Keratinocyte (primary cell): Measurements from ENCODE around the gene PER1.

ENCODE experiments used
- EZH2 ChIP-seq: IDR thresholded peaks from one replicate; pipeline ENCODE4 v1.6.1; 2012; ENCODE audit warnings: inconsistent platforms, mild to moderate bottlenecking, low read length, moderate library complexity
- TF ChIP-seq, protein P1 (sequence below), 3 experiments: IDR thresholded peaks in 1 of 3; conservative IDR thresholded peaks in 1 of 3; optimal IDR thresholded peaks in 1 of 3; 2 replicates in 2 of 3; 3 replicates in 1 of 3; pipeline versions ENCODE3 to v1.5.1; 2011; ENCODE audit warnings: low read length in 3 of 3, mild to moderate bottlenecking in 3 of 3, moderate library complexity in 2 of 3, control low read depth in 1 of 3, inconsistent platforms in 1 of 3; ENCODE audit not compliant: insufficient read depth in 2 of 3; ENCODE audit errors: extremely low read depth in 1 of 3

- TF ChIP-seq, protein P1, sequence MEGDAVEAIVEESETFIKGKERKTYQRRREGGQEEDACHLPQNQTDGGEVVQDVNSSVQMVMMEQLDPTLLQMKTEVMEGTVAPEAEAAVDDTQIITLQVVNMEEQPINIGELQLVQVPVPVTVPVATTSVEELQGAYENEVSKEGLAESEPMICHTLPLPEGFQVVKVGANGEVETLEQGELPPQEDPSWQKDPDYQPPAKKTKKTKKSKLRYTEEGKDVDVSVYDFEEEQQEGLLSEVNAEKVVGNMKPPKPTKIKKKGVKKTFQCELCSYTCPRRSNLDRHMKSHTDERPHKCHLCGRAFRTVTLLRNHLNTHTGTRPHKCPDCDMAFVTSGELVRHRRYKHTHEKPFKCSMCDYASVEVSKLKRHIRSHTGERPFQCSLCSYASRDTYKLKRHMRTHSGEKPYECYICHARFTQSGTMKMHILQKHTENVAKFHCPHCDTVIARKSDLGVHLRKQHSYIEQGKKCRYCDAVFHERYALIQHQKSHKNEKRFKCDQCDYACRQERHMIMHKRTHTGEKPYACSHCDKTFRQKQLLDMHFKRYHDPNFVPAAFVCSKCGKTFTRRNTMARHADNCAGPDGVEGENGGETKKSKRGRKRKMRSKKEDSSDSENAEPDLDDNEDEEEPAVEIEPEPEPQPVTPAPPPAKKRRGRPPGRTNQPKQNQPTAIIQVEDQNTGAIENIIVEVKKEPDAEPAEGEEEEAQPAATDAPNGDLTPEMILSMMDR (optimal IDR thresholded peaks at IDR 0.05 in 1 of 3, IDR thresholded peaks at IDR 0.05 in 1 of 3, conservative IDR thresholded peaks at IDR 0.05 in 1 of 3; ENCODE audit: extremely low read depth in 1 of 3, insufficient read depth in 2 of 3, low read length in 3 of 3): no peak
- no peak for TF ChIP-seq EZH2
These were observed 29.7 kb downstream of the PER1 start for GRCh38 chr17:8122422-8122923.
